ENCODE measurements around the gene ECM1. TPM values are rescaled to one million over a fixed set of nuclear protein-coding genes. Genes with fewer than 3 reads are reported as not detected.

ECM1 gene
- total RNA-seq, 2 donors from 2014 or later = 22.8 to 54.0 TPM

- no peaks in the 10 kb centered on the region for H3K36me3 ChIP-seq
- no peak overlapping the region for H3K4me3 ChIP-seq
- ATAC-seq (ENCODE audit: insufficient number of reproducible peaks, low FRiP score, low read depth) (no peak), DNase-seq (ENCODE audit: low spot score) (no peak)
- H3K27me3 ChIP-seq (replicated peaks; ENCODE audit: insufficient read depth) = no peaks in the 10 kb centered on the region
- H3K9me3 ChIP-seq = no peaks in the 10 kb centered on the region
- H3K4me1 ChIP-seq (ENCODE audit: control insufficient read depth in 1 of 2, low read depth in 2 of 2) = peaks cover 3% of the 10 kb centered on the region in 2 donors
- no peak for TF ChIP-seq CTCF (IDR thresholded peaks at IDR 0.05)
- H3K27ac ChIP-seq = peak overlapping the region in 1 of 2 donors; percentile 12
Measured at GRCh38 chr1:150543500-150544143, 35.7 kb downstream of the ECM1 start.

GRCh38 chr1:150544204-150544603 is 36.3 kb downstream of the ECM1 start:
- no peaks in the 10 kb centered on the region for H3K27me3 ChIP-seq (replicated peaks; ENCODE audit: insufficient read depth)
- H3K36me3 ChIP-seq = no peaks in the 10 kb centered on the region
- H3K9me3 ChIP-seq = no peaks in the 10 kb centered on the region
- DNase-seq (ENCODE audit: low spot score) (no peak), ATAC-seq (ENCODE audit: insufficient number of reproducible peaks, low FRiP score, low read depth) (no peak)
- peak overlapping the region in 1 of 2 donors; percentile 12 for H3K27ac ChIP-seq
- no peak for TF ChIP-seq CTCF (IDR thresholded peaks at IDR 0.05)
- no peak overlapping the region for H3K4me3 ChIP-seq
- no peaks in the 10 kb centered on the region for H3K4me1 ChIP-seq (ENCODE audit: control insufficient read depth in 1 of 2, low read depth in 2 of 2)

- no peak overlapping the region for H3K4me3 ChIP-seq
- H3K27me3 ChIP-seq (replicated peaks; ENCODE audit: insufficient read depth) = no peaks in the 10 kb centered on the region
- DNase-seq (ENCODE audit: low spot score) (no peak), ATAC-seq (ENCODE audit: insufficient number of reproducible peaks, low FRiP score, low read depth) (no peak)
- no peak overlapping the region for H3K27ac ChIP-seq
- H3K36me3 ChIP-seq = no peaks in the 10 kb centered on the region
- H3K9me3 ChIP-seq = no peaks in the 10 kb centered on the region
- no peak for TF ChIP-seq CTCF (IDR thresholded peaks at IDR 0.05)
- H3K4me1 ChIP-seq (ENCODE audit: control insufficient read depth in 1 of 2, low read depth in 2 of 2) = peaks cover 2 to 13% of the 10 kb centered on the region in 2 donors
Measured at GRCh38 chr1:150545486-150546032, 37.6 kb downstream of the ECM1 start.

GRCh38 chr1:150546294-150546937 is 38.5 kb downstream of the ECM1 start:
- no peaks in the 10 kb centered on the region for H3K36me3 ChIP-seq

More at GRCh38 chr1:150546294-150546937, 38.5 kb downstream of the ECM1 start:
- no peak for ATAC-seq (ENCODE audit: insufficient number of reproducible peaks, low FRiP score, low read depth)
- no peak overlapping the region for H3K4me3 ChIP-seq
- no peak for TF ChIP-seq CTCF (IDR thresholded peaks at IDR 0.05)
- H3K4me1 ChIP-seq (ENCODE audit: control insufficient read depth in 1 of 2, low read depth in 2 of 2) = peaks cover 8 to 21% of the 10 kb centered on the region in 2 donors
- H3K27ac ChIP-seq = no peak overlapping the region
- H3K9me3 ChIP-seq = no peaks in the 10 kb centered on the region
- no peak for DNase-seq (ENCODE audit: low spot score)
- H3K27me3 ChIP-seq (replicated peaks; ENCODE audit: insufficient read depth) = no peaks in the 10 kb centered on the region

Data from thoracic aorta (tissue), 2 donors.